Measurements from ENCODE around the gene TMEM187.
"Not testable (repeated sequence)": the region's sequence is repeated elsewhere in the genome, so short reads cannot be mapped to it uniquely, and the experiment has no call there.

Gene TMEM187

DNA sequence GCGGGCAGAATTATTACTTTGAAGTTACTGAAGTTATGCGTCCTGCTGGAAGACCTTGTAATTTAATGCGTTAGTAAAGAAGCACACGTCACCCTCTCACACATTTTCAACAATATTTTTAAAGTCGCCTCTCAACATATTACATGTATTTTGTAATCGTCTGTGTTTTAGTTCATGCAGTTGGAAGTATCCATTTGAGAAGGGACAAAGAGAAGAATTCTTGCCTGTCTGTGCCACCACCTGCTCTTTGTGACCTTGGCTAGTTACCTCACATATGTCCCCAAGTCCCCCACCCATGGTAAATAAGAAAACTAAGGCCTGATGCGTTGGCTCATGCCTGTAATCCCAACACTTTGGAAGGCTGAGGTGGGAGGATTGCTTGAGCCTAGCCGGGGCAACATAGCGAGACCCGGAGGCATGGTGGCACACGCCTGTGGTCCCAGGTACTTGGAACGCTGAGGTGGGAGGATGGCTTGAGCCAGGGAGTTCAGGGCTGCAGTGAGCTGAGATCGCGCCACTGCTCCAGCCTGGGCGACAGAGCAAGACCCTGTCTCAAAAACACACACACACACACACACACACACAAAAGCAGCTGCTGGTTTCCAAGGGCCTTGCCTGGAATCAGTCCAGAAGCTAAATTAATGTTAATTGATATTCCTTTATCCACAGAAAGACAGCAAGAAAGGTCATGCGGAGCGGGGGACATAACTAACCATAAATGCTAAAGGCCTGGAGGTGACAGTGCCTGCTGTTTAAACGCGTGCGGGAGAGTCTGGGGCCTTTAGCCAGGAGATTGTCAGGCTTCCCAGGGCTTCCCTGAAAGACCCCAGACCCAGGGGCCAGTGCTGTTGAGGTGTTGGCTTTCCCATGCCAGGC lies 811 bp downstream of the TMEM187 start:
- DNase-seq: no peak

DNA sequence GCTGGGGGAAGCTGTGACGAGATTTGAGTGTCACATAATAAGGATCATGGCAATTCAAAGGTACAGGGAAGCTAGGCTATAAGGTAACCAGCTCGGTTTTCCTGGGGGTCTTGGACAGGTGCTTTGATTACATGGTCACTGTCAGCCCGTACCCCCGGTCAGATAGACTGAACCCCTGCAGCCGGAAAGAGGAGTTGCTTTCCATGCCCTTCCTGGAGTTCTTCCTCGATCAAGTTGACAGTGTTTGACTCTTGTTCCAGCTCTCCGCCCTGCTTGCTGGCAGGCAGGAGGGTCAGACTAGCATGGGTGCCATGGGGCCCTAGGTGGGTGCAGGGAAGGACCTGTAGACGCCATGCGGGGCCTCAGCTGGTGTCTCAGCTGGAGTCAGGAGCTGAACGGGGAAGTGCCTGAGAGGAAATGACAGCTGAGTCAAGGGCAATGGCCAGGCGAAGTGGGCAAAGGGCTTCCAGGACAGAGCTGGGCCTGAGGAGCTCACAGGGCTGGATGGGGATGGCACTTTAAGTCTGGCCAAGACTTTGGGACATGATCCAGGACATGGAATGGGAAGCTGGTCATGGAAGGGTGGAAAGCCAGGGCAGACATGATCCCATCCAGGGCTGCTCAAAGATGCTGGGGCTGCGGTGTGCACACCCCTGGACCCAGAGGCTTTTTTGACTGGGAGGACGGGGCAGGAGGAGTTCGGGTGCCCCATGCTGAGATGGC lies 1.6 kb downstream of the TMEM187 start:
- no peak for DNase-seq

DNA sequence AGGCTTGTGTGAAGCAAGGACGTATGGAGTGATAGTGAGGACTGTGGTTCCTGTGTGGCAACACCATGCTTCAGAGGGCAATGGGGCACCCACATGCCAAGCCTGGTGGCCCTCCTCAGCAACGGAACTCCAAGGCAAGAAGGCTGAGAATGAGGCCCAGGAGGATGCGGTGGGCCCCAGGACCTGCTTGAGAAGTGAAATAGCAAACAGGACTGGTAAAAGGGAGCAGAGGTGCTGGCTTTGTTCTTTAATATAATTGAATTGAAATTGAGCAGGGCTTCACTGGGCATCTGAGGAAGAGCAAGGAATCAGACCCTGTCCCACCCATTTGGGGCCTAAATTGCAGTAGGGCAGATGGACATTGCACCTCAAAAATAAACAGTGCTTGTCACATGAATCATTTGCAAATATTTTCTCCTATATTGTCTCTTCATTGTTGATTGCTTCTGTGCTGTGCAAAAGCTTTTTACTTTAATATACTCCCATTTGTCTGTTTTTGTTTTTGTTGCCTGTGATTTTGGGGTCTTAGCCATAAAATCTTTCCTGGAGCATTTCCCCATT lies 2.3 kb downstream of the TMEM187 start:
- DNase-seq: no peak

GRCh38 chrX:153980394-153980793 lies 7.8 kb downstream of the TMEM187 start:
- not testable (repeated sequence) for DNase-seq

GRCh38 chrX:153981231-153981630 lies 8.7 kb downstream of the TMEM187 start:
- no peak for DNase-seq

DNA sequence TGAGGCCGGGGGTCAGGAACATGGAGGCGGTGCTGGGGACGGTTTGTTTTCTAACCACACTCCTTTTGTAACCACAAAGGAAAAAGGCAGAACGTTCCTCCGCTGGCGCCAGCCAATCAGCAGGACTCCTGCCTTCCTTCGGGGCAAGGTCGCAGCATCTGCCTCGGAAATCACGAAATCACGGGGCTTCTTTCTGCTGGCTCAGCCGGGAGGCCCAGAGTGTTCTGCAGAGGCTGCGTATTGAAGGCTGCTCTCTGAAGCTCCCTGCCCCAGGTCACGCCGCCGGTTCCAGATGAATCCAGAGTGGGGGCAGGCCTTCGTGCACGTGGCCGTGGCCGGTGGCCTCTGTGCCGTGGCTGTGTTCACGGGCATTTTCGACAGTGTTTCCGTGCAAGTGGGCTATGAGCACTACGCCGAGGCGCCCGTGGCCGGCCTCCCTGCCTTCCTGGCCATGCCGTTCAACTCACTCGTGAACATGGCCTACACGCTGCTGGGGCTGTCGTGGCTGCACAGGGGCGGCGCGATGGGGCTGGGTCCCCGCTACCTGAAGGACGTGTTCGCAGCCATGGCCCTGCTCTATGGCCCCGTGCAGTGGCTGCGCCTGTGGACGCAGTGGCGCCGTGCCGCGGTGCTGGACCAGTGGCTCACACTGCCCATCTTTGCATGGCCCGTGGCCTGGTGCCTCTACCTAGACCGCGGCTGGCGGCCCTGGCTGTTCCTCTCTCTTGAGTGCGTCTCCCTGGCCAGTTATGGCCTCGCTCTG lies 9.4 kb downstream of the TMEM187 start:
- no peak for DNase-seq

DNA sequence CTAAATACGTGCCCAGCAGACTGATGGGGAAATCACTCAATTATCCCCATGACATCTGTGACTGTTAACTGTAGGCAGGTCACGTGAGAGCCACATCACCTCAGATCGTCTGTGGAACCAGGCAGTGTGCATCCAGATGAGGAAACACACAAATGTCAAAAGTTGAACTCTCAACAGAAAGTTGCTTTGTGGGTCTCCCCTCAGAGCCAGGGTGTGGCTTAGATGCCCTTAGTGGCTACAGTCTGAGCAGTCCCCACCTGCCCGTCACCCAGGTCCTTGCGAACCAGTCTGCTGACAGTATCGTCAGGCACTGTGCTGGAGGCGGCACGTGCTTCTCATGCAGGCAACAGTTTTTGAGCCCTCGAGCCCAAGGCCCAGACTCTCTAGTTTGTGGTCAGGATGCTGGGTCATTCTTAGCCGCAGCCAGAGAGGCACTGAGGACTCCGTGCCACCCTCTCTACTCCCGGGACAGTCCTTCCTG lies 10.8 kb downstream of the TMEM187 start:
- DNase-seq: no peak

DNA sequence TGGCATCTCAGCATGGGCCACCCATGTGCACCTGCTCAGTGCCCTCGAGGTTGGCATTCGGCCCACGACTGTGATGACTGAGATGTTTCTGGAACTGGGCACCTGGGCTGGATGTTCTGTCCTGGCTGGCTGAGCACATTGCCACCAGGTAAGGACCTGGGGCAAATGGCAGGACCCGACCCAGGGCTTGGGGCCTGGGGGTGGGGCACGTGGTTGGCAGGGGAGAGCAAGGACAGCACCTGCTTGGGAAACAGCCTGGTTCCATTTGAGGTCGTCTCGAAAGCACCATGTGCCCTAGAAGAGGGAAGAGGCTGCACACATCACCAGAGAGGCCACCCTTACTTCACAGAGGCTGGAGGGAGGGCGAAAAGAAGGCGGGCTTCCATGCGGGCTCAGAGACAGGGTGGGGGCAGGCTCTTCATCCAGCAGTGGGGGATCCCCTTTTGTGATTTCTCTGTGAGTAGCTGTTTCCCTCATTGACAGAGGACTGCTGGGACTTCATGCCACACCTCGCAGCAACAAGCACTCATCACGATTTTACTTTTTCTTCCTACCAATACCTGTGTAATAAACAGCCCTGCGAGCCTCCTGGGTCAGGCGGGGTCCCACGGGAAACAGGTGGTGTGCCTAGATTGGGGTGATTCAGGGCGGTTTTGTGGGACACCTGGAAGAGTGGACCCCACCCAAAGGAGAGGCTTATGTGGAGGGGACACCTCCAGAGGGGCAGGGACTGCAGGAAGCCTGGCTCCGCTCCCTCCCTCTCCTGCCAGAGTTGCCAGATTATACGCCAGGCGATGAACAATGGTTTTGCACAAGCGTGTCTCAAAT lies 12.0 kb downstream of the TMEM187 start:
- no peak for DNase-seq

GRCh38 chrX:153988493-153988892 lies 15.9 kb downstream of the TMEM187 start:
- no peak for DNase-seq

DNA sequence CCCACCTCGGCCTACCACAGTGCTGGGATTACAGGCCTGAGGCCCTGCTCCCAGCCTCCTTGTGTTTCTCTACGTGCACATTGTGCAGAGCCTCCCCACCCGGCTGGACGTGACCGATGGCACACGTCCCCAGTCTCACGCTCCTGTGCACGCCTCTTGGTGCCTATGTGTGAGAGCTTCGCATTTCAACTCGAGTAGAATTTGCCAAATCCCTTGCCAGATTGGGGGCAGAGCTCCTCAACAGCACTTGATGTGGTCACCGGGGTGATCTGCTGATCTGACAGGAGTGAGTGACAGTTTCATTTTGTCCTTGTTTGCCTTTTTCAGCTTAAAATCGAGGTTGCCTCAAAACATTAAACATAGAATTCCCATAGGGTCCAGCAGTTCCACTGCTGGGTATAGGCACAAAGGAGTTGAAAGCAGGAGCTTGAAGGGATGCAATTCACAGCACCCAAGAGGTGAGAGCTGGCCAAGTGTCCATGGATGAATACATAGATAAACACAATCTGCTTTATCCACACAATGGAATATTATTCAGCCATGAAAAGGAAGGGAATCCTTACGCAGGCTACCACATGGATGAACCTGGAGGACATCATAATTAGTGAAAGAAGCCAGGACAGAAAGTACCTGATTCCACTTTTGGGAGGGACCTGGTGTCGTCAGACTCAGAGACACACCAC lies 17.6 kb downstream of the TMEM187 start:
- DNase-seq: no peak

DNA sequence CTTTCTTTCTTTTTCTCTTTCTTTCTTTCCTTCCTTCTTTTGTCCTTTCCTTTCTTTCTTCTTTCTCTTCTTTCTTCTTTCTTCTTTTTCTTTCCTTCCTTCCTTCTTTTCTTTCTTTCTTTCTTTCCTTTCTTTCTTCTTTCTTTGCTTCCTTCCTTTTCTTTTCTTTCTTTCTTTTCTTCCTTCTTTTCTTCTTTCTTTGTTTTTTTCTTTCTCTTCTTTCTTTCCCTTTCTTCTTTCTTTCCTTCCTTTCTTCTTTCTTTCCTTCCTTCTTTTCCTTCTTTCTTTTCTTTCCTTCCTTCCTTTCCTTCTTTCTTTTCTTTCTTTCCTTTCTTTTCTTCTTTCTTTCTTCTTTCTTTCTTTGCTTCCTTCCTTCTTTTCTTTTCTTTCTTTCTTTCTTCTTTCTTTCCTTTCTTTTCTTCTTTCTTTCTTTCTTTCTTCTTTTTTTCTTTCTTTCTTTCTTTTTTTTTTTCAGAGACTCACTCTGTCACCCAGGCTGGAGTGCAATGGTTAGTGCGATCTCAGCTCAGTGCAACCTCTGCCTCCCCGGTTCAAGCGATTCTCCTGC lies 18.5 kb downstream of the TMEM187 start:
- DNase-seq: no peak

DNA sequence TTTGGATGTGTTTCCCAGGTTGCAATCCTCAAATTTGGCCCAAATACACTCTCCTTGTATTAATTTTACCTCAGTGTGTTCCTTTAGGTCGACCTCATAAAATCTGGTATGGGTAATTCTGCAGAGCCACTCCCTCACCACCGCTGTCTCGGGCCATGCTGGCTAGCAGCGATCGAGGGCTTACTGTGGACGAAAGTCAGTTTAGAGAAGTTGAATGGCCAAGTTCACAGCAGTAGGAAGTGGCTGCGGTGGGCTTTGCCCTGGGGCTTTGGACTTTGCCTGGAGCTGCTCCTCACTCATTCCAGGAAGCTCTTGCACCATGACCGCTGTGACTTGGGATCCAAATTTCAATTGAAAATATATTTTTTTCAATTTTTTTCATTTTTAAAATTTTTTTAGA lies 19.6 kb downstream of the TMEM187 start:
- no peak for DNase-seq

DNA sequence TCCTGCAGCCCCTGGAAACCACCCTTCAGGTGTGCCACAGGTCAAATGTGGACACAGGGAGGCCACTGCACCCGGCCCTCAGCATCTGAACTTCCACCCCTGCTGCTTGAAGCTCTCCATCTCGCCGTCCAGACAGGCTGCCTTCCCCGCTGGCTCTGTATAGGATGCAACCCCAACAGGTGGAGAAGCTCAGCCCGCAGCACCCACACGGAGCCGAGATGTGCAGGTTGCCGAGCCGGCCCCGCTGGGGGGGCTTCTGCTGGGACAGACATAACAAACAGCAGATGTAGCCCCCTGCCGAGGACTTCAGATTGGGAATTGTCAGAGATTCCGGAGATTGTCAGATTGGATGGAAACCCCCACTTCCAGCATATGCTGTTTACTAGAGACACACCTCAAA lies 20.5 kb downstream of the TMEM187 start:
- no peak for DNase-seq

DNA sequence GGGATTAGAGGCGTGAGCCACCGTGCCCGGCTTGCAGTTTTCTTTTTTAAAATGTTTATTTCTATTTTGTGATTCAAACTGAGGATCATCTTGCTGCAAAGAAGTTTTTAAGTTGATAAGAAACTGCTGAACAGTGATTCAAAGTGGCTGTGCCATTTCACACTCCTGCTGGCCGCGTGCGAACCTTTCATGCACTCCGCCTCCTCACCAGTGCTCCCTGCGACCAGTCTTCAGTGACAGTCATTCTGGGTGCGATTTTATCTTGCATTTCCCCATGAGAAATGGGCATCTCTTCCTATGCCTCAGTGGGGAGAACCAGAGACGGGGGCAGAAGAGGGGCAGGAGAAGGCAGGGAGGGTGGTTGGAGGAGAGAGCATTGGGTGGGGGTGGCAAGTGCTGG lies 21.4 kb downstream of the TMEM187 start:
- DNase-seq: no peak

- not testable (repeated sequence) for DNase-seq
These were observed 21.8 kb downstream of the TMEM187 start for GRCh38 chrX:153994398-153994797.

GRCh38 chrX:153995504-153995903 lies 22.9 kb downstream of the TMEM187 start:
- DNase-seq: no peak

- DNase-seq: no peak
These were observed 26.9 kb downstream of the TMEM187 start for GRCh38 chrX:153999359-154000037.

GRCh38 chrX:154000051-154000450 lies 27.5 kb downstream of the TMEM187 start:
- DNase-seq: no peak

DNA sequence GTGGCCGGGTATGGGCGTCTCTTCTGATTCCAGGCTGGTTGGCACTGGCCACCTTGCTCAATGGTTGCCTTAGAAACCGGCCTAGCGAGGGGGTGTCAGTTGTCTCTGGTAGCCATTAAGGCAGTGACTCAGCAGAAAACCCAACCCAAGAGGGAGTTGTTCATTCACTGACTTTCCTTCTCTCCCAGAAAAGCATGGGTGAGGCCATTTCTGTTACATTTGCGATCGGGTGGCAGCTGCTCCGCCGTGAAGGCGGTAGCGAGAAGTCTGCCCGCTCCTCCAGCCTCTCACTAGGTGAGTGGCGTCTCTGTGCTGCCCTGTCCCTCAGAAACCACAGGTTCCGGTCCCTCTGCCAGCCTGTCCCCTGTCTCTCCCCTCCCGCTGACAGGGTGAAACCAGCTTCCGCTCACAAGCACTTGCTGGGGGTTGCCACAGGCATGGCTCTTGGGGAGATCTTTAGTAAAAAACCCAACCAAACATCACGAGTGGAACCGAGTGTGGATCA lies 29.7 kb downstream of the TMEM187 start:
- peak; percentile 68 for DNase-seq

DNA sequence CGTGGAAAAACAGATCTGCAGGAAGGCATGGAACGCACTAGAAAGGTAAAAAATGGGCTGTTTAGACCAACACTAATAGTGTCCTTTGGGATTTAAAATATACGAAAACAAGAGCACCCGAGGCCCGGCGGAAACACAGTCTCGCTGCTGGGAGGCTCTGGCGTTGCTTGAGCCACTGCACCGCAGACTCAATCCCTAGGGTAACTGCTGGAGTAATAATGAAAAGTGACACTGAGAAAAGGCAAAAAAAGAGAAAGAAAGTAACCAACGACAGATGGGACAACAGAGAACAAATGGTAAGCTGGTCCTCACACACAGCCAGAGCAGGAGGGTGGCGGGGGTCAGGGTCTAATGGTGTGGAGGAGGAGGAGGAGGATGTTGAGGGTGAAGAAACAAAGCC lies 31.8 kb downstream of the TMEM187 start:
- no peak for DNase-seq
